Epithelial cell of proximal tubule (primary cell): ENCODE measurements around the gene LDAH. TPM values are rescaled to one million over a fixed set of nuclear protein-coding genes. Genes with fewer than 3 reads are reported as not detected.

ENCODE experiments used
- DNase-seq: peaks from one replicate; pipeline ENCODE4 v3.0.0-alpha.2; 2011; ENCODE audit warnings: low read depth
- H3K4me3 ChIP-seq: 2 replicates; pipeline ENCODE4 v1.5.1; 2011; ENCODE audit warnings: low read depth, mild to moderate bottlenecking, low read length
- CTCF ChIP-seq: conservative IDR thresholded peaks from 2 replicates; pipeline ENCODE4 v1.5.1; 2012; ENCODE audit warnings: low read depth, mild to moderate bottlenecking, low read length
- total RNA-seq: library from RNA; depleted of rRNA; stranded (reverse); fragments of >200 nt; gene quantifications from 2 replicates; pipeline ENCODE4 v1.2.3, GENCODE V29; 2015

LDAH gene
- total RNA-seq, 1 donor from 2014 or later = 16.5 TPM

GRCh38 chr2:20844246-20844645 lies 21.3 kb upstream of the LDAH start:
- TF ChIP-seq CTCF = no peak
- DNase-seq = no peak
- H3K4me3 ChIP-seq = no peak overlapping the region

- no peak for TF ChIP-seq CTCF
- no peak overlapping the region for H3K4me3 ChIP-seq
- DNase-seq = no peak
Measured at GRCh38 chr2:20839052-20839451, 16.2 kb upstream of the LDAH start.

- DNase-seq = no peak
- H3K4me3 ChIP-seq = no peak overlapping the region
- TF ChIP-seq CTCF = no peak
Measured at GRCh38 chr2:20838016-20838415, 15.1 kb upstream of the LDAH start.

GRCh38 chr2:20836521-20836920 lies 13.6 kb upstream of the LDAH start:
- no peak for DNase-seq
- no peak for TF ChIP-seq CTCF
- H3K4me3 ChIP-seq = no peak overlapping the region

- no peak overlapping the region for H3K4me3 ChIP-seq
- no peak for TF ChIP-seq CTCF
- no peak for DNase-seq
Measured at GRCh38 chr2:20834331-20834730, 11.4 kb upstream of the LDAH start.

- DNase-seq = no peak
- no peak for TF ChIP-seq CTCF
- no peak overlapping the region for H3K4me3 ChIP-seq
Measured at GRCh38 chr2:20832606-20833005, 9.7 kb upstream of the LDAH start.

- DNase-seq = no peak
- no peak overlapping the region for H3K4me3 ChIP-seq
- TF ChIP-seq CTCF = no peak
Measured at GRCh38 chr2:20829861-20830260, 7.0 kb upstream of the LDAH start.
